ENCODE data around the gene ARMH1. TPM values are rescaled to one million over a fixed set of nuclear protein-coding genes. Genes with fewer than 3 reads are reported as not detected.

The ARMH1 gene
- 1.2 TPM in 1 of 2 replicates, not detected in the other for total RNA-seq

DNA sequence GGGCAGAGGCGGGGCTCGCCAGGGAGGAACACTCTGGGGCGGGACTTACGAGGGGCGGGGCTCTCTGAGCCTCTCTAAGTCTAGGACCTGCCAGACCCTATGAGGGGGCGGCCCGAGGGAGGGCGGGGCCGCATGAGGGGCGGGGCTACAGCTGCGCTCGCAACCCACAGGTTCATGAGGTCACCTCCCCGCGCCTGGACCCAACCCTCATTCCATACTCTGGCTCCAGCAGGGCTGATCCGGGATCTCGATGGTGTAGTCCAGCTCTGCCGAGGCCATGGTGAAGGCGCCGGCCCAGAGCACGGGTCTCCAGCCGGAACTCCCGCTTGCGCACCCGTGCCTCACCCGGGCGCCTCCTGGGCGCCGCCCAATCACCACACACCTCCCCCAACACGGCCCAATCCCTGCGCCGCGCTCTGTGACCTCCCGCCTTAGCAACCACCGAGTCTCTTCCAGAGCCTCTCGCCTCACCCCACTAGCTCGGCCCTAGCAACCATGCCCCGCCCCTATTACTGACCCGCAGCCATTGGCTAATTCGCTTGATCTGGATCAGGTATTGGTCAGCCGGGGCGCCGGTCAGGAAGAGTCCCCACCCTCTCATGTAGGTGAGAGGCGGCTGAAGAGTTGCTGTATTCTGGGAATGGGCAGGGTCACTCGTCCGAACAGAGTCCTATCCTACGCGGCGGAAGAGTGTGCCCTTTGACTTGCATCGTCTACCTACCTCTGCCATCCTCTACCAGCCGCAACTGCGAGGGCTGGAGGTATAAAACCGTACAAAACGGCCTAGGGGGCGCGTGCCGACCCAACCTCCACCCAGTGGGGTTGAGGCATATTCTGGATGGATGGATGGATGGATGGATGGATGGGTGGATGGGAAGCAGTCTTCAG is at the start of gene ARMH1, which contains the start of gene TMEM53:
TSS of gene ARMH1 (plus strand) at position 602 of the 888 bp plus-strand sequence. CDS start 14,984 bp downstream, outside the sequence.
TSS of gene TMEM53 (minus strand) at position 369 of the 888 bp plus-strand sequence. CDS start at position 279, 90 bp downstream.

GRCh38 chr1:44730741-44731512 is 56.4 kb downstream of the ARMH1 start, which contains the start of gene RNU5D-1:
TSS of gene RNU5D-1 (minus strand) at chr1:44731170.

DNA sequence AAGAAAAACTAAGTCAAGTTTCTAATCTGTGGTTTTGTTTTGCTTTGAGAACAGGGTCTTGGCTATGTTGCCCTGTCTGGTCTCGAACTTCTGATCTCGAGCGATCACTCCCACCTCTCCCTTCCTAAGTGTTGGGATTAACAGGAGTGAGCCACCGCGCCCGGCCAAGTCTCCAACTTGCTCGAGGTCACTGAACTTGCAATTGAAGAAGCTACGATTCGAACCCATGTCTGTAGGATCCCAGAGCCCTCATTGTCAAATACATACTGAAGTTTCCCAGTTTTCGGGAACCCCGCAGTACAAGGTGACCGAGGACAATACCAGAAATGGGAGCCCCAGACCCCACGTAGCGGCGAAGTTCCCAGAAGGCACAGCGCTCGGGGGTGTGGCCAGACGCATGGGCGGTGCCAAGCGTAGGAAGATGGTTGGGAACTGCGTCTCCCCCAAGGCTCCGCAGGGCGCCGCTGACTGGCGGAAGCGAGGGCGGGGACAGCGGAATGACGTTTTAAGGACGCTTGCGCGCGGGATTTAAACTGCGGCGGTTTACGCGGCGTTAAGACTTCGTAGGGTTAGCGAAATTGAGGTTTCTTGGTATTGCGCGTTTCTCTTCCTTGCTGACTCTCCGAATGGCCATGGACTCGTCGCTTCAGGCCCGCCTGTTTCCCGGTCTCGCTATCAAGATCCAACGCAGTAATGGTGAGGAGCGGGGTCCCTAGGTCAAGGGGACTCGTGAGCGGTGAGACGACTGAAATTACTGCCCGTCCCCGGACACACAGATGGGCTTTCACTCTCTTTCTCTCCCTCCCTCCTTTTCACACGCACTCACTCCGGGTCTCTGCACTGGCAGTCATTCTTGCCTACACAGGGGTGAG is 65.0 kb downstream of the ARMH1 start, which contains the start of gene KIF2C:
TSS of gene KIF2C (plus strand) at position 531 of the 872 bp plus-strand sequence. CDS start at position 627, 96 bp downstream.

Other genes with a start within 250 kb of the ARMH1 start
- gene TMEM53, start 233 bp upstream of the ARMH1 start, total RNA-seq: 7.9 and 17.6 TPM in 2 replicates
- gene RNU5D-1, start 56.5 kb downstream of the ARMH1 start, total RNA-seq: not detected in 2 replicates
- gene KIF2C, start 65.1 kb downstream of the ARMH1 start, total RNA-seq: 19.3 and 40.6 TPM in 2 replicates
- 2,664 and 4,024 TPM in 2 replicates for gene RPS8, start 100.8 kb downstream of the ARMH1 start, total RNA-seq
- gene BEST4, start 113.5 kb downstream of the ARMH1 start, total RNA-seq: not detected in 2 replicates
- 13.1 and 32.3 TPM in 2 replicates for gene PLK3, start 125.7 kb downstream of the ARMH1 start, total RNA-seq
- not detected in 2 replicates for gene DYNLT4, start 132.6 kb downstream of the ARMH1 start, total RNA-seq
- gene BTBD19, start 133.8 kb downstream of the ARMH1 start, total RNA-seq: 4.9 and 11.3 TPM in 2 replicates
- 0.13 TPM in 1 of 2 replicates, not detected in the other for gene PTCH2, start 168.5 kb downstream of the ARMH1 start, total RNA-seq